ENCODE data around the gene SLC38A6. TPM values are rescaled to one million over a fixed set of nuclear protein-coding genes. Genes with fewer than 3 reads are reported as not detected.

The SLC38A6 gene
- 16.8 to 19.7 TPM (median 18.1 TPM) in 5 replicates for total RNA-seq (2022; extraction: Qiagen RNA extraction)

DNA sequence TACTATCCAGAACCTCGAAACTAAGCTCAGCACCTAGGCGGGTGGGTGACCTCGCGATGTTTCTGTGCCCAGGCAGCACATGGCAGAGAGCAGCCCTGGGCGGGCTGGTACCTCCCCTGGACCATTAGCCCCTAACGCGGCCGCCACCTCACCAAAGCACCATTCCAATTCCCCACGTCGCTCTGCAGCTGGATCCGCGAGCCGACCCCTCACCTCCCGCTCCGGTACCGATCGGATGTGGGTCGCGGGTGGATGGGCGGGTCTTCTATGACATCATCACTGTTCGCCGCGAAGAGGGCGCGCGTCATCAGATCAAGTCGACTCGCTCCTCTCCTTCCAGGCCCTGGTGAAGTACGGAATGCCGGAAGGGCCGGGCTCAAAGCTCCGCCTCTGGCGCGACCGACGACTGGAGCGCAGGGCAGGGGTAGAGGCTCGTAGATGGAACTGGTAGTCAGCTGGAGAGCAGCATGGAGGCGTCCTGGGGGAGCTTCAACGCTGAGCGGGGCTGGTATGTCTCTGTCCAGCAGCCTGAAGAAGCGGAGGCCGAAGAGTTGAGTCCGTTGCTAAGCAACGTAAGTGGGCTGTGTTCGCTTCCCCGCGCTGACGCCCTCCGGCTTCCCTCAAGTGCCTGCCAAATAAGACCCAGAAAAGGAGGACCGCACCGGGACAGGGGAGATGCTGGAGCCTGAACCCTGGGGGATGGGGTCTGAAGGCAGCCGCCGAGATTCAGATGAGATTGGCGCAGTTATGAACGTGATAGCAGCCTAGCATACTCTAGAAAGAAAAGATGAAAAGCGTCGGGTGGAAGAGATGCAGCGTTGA lies at the start of gene SLC38A6, which contains the start of gene TRMT5:
TSS of gene SLC38A6 (plus strand) at position 435 of the 822 bp plus-strand sequence. CDS start at position 468, 33 bp downstream.
TSS of gene TRMT5 (minus strand) at position 269 of the 822 bp plus-strand sequence. CDS start at position 163, 106 bp downstream.

Other genes starting within 250 kb of the SLC38A6 start
- 39.5 to 46.1 TPM (median 41.9 TPM) in 5 replicates for gene MNAT1, start 246.5 kb upstream of the SLC38A6 start, total RNA-seq (2022; extraction: Qiagen RNA extraction)
- gene TRMT5, start 166 bp upstream of the SLC38A6 start, total RNA-seq (2022; extraction: Qiagen RNA extraction), result 12.7 to 16.5 TPM (median 15.7 TPM) in 5 replicates

Data from A549 treated with Hydrocortisone at 1 μM for 4 hours (cell line).